ENCODE data around the gene REELD1.

Gene REELD1

GRCh38 chr4:146256328-146256727, 42.0 kb downstream of the REELD1 start:
- no peak for DNase-seq

GRCh38 chr4:146257511-146257910, 43.2 kb downstream of the REELD1 start:
- intact Hi-C loops (cut with DNase I): no loop called here

More at GRCh38 chr4:146256328-146256727, 42.0 kb downstream of the REELD1 start:
- intact Hi-C loops (cut with DNase I): no loop called here

GRCh38 chr4:146260521-146260920, 46.2 kb downstream of the REELD1 start:
- DNase-seq: no peak
- intact Hi-C loops (cut with DNase I): no loop called here

More at GRCh38 chr4:146257511-146257910, 43.2 kb downstream of the REELD1 start:
- DNase-seq: no peak

GRCh38 chr4:146261041-146261440, 46.7 kb downstream of the REELD1 start:
- DNase-seq: no peak
- intact Hi-C loops (cut with DNase I): no loop called here

- intact Hi-C loops (cut with DNase I): no loop called here
- DNase-seq: no peak
These were observed 49.5 kb downstream of the REELD1 start for GRCh38 chr4:146263793-146264192.

- no peak for DNase-seq
- intact Hi-C loops (cut with DNase I): no loop called here
These were observed 51.7 kb downstream of the REELD1 start for GRCh38 chr4:146265950-146266490.

- DNase-seq: no peak
- intact Hi-C loops (cut with DNase I): no loop called here
These were observed 53.5 kb downstream of the REELD1 start for GRCh38 chr4:146267826-146268225.

- no peak for DNase-seq
These were observed 54.9 kb downstream of the REELD1 start for GRCh38 chr4:146269228-146269653.

GRCh38 chr4:146271466-146271865, 57.1 kb downstream of the REELD1 start:
- intact Hi-C loops (cut with DNase I): no loop called here
- no peak for DNase-seq

More at GRCh38 chr4:146269228-146269653, 54.9 kb downstream of the REELD1 start:
- intact Hi-C loops (cut with DNase I): no loop called here

- intact Hi-C loops (cut with DNase I): no loop called here
- DNase-seq: peak in 36 of 42 donors; percentile 4 to 92 (median 54)
These were observed 59.0 kb downstream of the REELD1 start for GRCh38 chr4:146273204-146273901.

GRCh38 chr4:146274774-146275173, 60.4 kb downstream of the REELD1 start:
- DNase-seq: no peak
- intact Hi-C loops (cut with DNase I): no loop called here

GRCh38 chr4:146275370-146275769, 61.0 kb downstream of the REELD1 start:
- intact Hi-C loops (cut with DNase I): no loop called here
- DNase-seq: no peak

- DNase-seq: no peak
- intact Hi-C loops (cut with DNase I): no loop called here
These were observed 64.6 kb downstream of the REELD1 start for GRCh38 chr4:146278986-146279385.

Data from head of caudate nucleus (tissue), 42 donors.